Suprapubic skin (tissue), 3 donors: ENCODE data around the gene ATP6V0E1.

Experiments
- EP300 ChIP-seq: sonication (generic); formaldehyde crosslinking; IDR thresholded peaks from one replicate; pipeline ENCODE4 v1.6.1; 2017; ENCODE audit warnings: antibody characterized with exemption
- POLR2A ChIP-seq, 2 donors: fragments of 450-650 bp; IDR thresholded peaks; one replicate each; pipeline ENCODE4 v1.6.1; 2017; ENCODE audit warnings: antibody characterized with exemption in 2 of 2, mild to moderate bottlenecking in 2 of 2, moderate library complexity in 2 of 2
- TF ChIP-seq, protein P1 (sequence below), 2 donors: fragments of 200-600 bp in 1 of 2; fragments of 450-650 bp in 1 of 2; sonication (generic) in 1 of 2; IDR thresholded peaks; one replicate each; pipeline ENCODE4 v1.5.1; 2016 to 2019; ENCODE audit warnings: antibody characterized with exemption in 2 of 2, mild to moderate bottlenecking in 1 of 2, moderate library complexity in 1 of 2

DNA sequence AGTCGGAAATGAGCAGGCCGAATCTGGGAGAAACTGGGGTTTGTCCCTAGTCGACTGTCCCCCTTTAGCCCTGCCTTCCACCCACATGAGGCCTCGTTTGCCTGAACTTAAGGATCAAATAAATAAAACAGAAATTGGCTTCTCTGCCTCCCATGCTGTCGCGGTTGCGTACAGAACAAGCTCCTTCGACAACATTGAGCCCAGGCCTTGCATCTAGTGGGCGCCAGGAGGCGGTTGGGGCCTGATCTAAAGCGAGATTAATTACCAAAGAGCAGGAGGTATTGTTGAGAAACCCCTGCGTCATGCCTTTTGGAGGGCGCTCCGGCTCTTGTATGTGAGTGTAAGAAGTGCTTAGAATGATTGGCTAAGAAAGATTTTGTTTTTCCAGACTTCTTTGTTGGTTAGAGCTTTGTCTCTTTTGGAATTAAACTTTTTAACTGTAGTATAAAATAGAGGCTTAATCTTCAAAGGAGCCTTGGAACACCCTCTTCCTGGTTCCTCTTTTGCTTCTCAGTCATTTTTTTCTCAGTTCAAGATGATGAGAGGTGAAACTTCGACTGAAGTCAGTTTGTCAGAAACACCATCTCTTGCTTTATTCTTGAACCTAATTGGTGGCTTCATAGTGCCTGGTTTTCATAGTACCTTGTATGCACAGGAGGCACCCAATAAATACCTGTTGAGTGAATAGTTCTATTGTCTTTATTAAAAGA, 828 bp downstream of the ATP6V0E1 start:
- peak in 1 of 2 donors; percentile 28 for TF ChIP-seq POLR2A (IDR thresholded peaks at IDR 0.05)
- TF ChIP-seq, protein P1, sequence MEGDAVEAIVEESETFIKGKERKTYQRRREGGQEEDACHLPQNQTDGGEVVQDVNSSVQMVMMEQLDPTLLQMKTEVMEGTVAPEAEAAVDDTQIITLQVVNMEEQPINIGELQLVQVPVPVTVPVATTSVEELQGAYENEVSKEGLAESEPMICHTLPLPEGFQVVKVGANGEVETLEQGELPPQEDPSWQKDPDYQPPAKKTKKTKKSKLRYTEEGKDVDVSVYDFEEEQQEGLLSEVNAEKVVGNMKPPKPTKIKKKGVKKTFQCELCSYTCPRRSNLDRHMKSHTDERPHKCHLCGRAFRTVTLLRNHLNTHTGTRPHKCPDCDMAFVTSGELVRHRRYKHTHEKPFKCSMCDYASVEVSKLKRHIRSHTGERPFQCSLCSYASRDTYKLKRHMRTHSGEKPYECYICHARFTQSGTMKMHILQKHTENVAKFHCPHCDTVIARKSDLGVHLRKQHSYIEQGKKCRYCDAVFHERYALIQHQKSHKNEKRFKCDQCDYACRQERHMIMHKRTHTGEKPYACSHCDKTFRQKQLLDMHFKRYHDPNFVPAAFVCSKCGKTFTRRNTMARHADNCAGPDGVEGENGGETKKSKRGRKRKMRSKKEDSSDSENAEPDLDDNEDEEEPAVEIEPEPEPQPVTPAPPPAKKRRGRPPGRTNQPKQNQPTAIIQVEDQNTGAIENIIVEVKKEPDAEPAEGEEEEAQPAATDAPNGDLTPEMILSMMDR (IDR thresholded peaks at IDR 0.05): peak; percentile 46
- no peak for TF ChIP-seq EP300
